Measurements from ENCODE around the gene ELOA2.

- TF ChIP-seq, protein P1, sequence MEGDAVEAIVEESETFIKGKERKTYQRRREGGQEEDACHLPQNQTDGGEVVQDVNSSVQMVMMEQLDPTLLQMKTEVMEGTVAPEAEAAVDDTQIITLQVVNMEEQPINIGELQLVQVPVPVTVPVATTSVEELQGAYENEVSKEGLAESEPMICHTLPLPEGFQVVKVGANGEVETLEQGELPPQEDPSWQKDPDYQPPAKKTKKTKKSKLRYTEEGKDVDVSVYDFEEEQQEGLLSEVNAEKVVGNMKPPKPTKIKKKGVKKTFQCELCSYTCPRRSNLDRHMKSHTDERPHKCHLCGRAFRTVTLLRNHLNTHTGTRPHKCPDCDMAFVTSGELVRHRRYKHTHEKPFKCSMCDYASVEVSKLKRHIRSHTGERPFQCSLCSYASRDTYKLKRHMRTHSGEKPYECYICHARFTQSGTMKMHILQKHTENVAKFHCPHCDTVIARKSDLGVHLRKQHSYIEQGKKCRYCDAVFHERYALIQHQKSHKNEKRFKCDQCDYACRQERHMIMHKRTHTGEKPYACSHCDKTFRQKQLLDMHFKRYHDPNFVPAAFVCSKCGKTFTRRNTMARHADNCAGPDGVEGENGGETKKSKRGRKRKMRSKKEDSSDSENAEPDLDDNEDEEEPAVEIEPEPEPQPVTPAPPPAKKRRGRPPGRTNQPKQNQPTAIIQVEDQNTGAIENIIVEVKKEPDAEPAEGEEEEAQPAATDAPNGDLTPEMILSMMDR (IDR thresholded peaks at IDR 0.05), result no peak
- TF ChIP-seq POLR2AphosphoS5 (IDR thresholded peaks at IDR 0.05), result no peak
These were observed 46.2 kb upstream of the ELOA2 start for GRCh38 chr18:47081578-47081977.

Data from breast epithelium (tissue), 3 donors.